ENCODE results near the gene CCDC201. TPM values are rescaled to one million over a fixed set of nuclear protein-coding genes. Genes with fewer than 3 reads are reported as not detected.
"Not testable (repeated sequence)": the region's sequence is repeated elsewhere in the genome, so short reads cannot be mapped to it uniquely, and the experiment has no call there.

CCDC201 gene
- total RNA-seq, 1 donor from 2014 or later: not detected

- intact Hi-C loops (cut with micrococcal nuclease): no loop called here
Measured at GRCh38 chr7:45876519-45876918, 3.6 kb upstream of the CCDC201 start.

GRCh38 chr7:45874408-45875131 lies 1.7 kb upstream of the CCDC201 start:
- intact Hi-C loops (cut with micrococcal nuclease): no loop called here

GRCh38 chr7:45873355-45873754 lies 473 bp upstream of the CCDC201 start:
- intact Hi-C loops (cut with micrococcal nuclease): no loop called here

GRCh38 chr7:45872116-45873034 lies 507 bp downstream of the CCDC201 start:
- intact Hi-C loops (cut with micrococcal nuclease): no loop called here

GRCh38 chr7:45869426-45869825 lies 3.5 kb downstream of the CCDC201 start:
- intact Hi-C loops (cut with micrococcal nuclease): no loop called here

GRCh38 chr7:45867471-45867870 lies 5.4 kb downstream of the CCDC201 start:
- intact Hi-C loops (cut with micrococcal nuclease): no loop called here

DNA sequence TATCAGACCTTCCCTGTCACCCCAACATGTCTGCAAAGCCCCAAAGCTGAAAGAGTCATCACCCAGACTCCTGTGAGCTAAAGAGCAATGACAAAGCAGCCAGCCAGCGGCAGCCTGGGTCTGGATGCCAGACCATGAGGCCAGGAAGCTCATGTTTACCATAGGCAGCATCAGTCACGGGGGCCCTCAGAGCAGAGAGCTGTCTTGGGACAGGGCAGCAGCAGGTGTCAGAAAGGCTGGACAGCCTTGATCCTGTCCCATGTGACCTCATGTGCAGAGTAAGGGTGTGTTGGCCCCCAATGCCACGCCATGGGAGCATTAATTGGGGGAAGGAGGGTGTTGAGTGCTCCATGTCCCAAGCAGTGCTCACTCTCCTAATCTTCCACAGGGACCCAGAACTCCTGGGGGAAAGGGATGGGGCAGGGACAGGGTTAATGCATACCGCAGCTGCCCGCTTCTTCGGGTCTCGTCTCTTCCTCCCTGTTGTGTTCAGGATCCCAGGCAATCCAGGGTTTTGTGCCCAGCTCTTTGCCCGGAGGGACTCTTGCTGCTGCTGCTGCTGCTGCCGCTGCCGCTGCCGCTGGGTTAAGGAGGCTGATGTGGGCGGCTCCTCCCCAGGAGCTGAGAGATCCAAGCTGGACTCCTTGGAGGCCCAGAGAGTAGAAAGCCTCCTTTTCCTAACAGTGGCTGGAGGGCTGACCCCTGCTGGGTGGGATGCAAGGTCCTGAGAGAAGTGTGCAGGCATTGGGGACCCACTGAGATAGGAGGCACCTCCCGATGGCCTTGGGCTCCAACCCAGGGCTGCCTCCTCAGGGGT lies 7.1 kb downstream of the CCDC201 start:
- intact Hi-C loops (cut with micrococcal nuclease): no loop called here

GRCh38 chr7:45863715-45864114 lies 9.2 kb downstream of the CCDC201 start:
- intact Hi-C loops (cut with micrococcal nuclease): no loop called here

GRCh38 chr7:45856888-45857287 lies 16.0 kb downstream of the CCDC201 start:
- intact Hi-C loops (cut with micrococcal nuclease): loop anchor here (10.0 kb wide), 1 partner anchor 592 kb away; no protein-coding TSS in a partner anchor

GRCh38 chr7:45855680-45856079 lies 17.2 kb downstream of the CCDC201 start:
- intact Hi-C loops (cut with micrococcal nuclease): loop anchor here (10.0 kb wide), 1 partner anchor 591 kb away; no protein-coding TSS in a partner anchor

DNA sequence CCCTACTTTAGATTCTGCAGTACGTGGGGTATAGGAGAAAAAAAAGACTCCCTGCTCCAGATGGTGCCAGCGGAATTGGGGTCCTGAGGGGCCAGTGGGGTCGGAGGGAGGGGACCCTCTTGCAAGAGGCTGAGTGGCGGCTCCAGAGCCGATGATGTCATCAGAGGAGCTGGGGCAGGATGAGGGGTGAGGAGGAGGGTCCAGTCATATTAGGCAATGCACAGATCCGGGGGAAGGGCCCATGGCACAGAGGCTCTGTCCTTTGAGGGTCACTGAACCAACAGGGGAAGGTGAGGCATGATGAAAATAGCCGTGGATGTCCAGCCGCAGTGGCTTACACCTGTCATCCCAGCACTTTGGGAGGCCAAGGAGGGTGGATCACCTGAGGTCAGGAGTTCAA lies 19.4 kb downstream of the CCDC201 start:
- intact Hi-C loops (cut with micrococcal nuclease): loop anchor here (10.0 kb wide), 1 partner anchor 589 kb away; no protein-coding TSS in a partner anchor

DNA sequence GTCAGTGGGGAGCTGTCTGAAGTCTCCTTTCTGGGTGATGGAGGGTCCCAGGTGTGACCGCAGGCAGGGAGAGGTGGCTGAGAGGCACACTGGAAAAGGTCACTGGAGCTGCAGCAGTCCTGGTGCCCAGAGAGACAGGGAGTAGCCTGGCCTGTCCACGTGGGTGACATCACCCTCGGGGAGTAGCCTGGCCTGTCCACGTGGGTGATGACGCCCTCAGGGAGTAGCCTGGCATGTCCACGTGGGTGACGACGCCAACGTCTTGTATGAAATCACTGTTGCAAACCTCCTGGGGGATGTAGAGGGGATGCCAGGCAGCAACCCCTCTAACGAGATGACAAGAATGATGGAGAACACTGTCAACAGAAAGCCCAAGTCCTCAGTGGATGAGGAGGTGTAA lies 19.9 kb downstream of the CCDC201 start:
- intact Hi-C loops (cut with micrococcal nuclease): loop anchor here (10.0 kb wide), 1 partner anchor 588 kb away; no protein-coding TSS in a partner anchor

- intact Hi-C loops (cut with micrococcal nuclease): not testable (repeated sequence)
Measured at GRCh38 chr7:45848734-45849133, 24.1 kb downstream of the CCDC201 start.

DNA sequence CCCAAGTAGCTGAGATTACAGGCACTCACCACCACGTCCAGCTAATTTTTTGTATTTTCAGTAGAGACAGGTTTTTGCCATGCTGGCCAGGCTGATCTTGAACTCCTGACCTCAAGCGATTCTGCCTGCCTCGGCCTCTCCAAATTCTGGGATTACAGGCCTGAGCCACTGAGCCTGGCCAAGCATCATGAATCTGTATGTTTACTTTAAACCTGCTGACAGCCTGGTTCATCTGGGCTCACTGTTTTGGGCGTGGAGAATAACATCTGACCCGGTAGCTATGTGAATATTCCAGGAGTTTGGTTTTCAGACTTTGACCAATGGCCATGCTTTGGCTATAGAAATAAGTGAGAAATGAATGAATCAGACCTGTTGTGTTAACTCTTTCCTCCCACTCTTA lies 26.3 kb downstream of the CCDC201 start:
- intact Hi-C loops (cut with micrococcal nuclease): not testable (repeated sequence)

GRCh38 chr7:45841926-45842717 lies 30.8 kb downstream of the CCDC201 start:
- intact Hi-C loops (cut with micrococcal nuclease): not testable (repeated sequence)

DNA sequence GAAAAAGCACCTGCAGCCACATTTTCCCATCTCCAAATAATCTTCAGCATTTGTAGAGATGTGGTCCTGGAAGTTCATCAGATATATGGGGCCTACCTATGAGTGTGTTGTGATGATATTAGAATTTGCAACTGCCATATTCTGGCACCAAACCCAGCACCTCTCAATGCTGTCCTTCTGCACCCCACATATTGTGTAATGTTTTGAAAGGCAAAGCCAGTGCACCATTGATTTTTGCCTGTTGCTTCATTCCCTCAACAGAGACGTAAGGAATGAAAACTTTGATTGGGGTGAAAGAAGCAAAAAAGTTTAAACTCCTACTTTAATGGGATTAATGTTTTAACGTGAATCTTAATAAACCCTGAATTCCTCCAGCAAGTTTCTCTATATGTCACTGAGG lies 34.0 kb downstream of the CCDC201 start:
- intact Hi-C loops (cut with micrococcal nuclease): not testable (repeated sequence)

GRCh38 chr7:45832433-45833177 lies 40.3 kb downstream of the CCDC201 start:
- intact Hi-C loops (cut with micrococcal nuclease): not testable (repeated sequence)

GRCh38 chr7:45829846-45830245 lies 43.0 kb downstream of the CCDC201 start:
- intact Hi-C loops (cut with micrococcal nuclease): not testable (repeated sequence)

- intact Hi-C loops (cut with micrococcal nuclease): not testable (repeated sequence)
Measured at GRCh38 chr7:45827731-45828130, 45.2 kb downstream of the CCDC201 start.

DNA sequence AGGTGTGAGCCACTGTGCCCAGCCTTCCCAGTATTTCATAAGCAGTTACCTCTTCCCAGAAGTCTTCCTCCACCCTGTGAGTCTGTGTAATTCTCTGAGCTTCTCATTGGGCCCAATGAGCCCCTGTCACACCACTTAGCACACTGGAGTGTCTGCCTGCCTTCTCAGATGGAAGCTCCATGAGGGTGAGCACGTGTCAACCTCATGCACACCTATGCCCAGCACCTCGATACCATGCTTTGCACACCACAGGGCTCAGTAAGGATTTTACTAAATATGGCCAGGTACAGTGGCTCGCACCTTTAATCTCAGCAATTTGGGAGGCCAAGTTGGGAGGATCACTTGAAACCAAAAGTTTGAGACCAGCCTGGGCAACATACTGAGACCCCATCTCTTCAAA lies 46.3 kb downstream of the CCDC201 start:
- intact Hi-C loops (cut with micrococcal nuclease): not testable (repeated sequence)

Data from T-helper 2 cell treated with Interferon-gamma antibody and Interleukin-4, amounts not matched to agents 100 ng/mL and 5 ng/mL, for 36 hours (primary cell).